Colonic mucosa (tissue), 4 donors: ENCODE measurements around the gene RIN3. TPM values are rescaled to one million over a fixed set of nuclear protein-coding genes. Genes with fewer than 3 reads are reported as not detected.

Experiments used
- DNase-seq: peaks from one replicate; pipeline ENCODE4 v3.0.0-alpha.2; 2020
- H3K27ac ChIP-seq: fragments of 200-600 bp; one replicate; pipeline ENCODE4 v1.8.0; 2021
- H3K27me3 ChIP-seq: fragments of 200-600 bp; one replicate; pipeline ENCODE4 v1.8.0; 2021
- H3K36me3 ChIP-seq: fragments of 200-600 bp; one replicate; pipeline ENCODE4 v1.8.0; 2021
- H3K4me1 ChIP-seq: fragments of 200-600 bp; one replicate; pipeline ENCODE4 v1.8.0; 2021; ENCODE audit warnings: mild to moderate bottlenecking
- H3K4me3 ChIP-seq: fragments of 200-600 bp; one replicate; pipeline ENCODE4 v1.8.0; 2021
- H3K9ac ChIP-seq, 2 donors: one replicate each; pipeline ENCODE4 v1.7.0; 2013; ENCODE audit warnings: control low read depth in 2 of 2, low read depth in 2 of 2, low read length in 2 of 2
- H3K9me3 ChIP-seq: fragments of 200-600 bp; one replicate; pipeline ENCODE4 v1.8.0; 2021
- CTCF ChIP-seq: fragments of 200-600 bp; IDR thresholded peaks from one replicate; pipeline ENCODE4 v1.8.0; 2022; ENCODE audit warnings: antibody characterized with exemption, mild to moderate bottlenecking
- intact Hi-C: fragments of 100-400 bp; cut with DNase I; formaldehyde crosslinking; loops from one replicate; pipeline ENCODE4 v1.14.1; 2022
- total RNA-seq, 2 donors: library from RNA; stranded (reverse); fragmentation: NEBNext Ultra II Directional in 1 of 2; extraction: Animal tissue kit (Norgen Biotek cat#: 25700) in 1 of 2; gene quantifications; one replicate each; pipeline ENCODE4 v1.2.1, GENCODE V29; 2021
- donor health status: healthy.
- donor health status: DM: no; HTN: no; CAD: no.
- donor health status: DM: no; HTN: no; CAD: no.

RIN3 gene
- total RNA-seq, 2 donors from 2014 or later: 18.4 to 23.2 TPM

DNA sequence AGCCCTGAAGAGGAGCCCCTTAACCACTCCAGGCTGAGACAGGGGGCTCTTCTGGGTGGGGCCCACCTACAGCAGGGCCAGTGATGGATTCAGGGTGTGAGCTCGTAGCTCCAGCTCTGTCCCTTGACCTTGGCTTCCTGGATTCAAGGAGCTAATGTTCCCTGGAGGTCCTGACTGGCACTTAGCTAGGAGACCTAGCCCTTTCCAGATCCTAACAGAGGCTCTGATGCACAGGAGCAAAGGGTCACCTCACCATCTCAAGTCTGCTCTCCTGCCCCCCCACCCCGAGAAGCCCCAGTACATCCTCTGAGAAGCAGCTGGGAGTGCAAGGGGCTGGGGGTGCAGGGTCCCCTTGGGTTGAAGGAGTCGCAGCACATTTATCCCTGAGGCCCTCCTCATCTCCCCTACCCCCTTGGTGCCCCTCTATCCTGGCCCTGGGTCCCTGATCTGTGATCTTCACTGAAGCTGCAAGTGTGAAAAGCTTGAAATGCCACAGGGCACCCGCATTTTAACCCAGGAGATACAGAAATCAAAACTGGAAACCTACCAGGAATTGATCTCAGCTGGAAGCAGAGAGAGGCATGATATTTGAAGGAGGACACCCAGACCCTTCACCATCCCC, 2.9 kb downstream of the RIN3 start:
- no peaks in the 10 kb centered on the region for H3K27me3 ChIP-seq
- intact Hi-C loops: no loop called here
- no peak for DNase-seq
- H3K9me3 ChIP-seq: no peaks in the 10 kb centered on the region
- peaks cover 10% of the 10 kb centered on the region for H3K4me1 ChIP-seq
- no peak for TF ChIP-seq CTCF
- no peaks in the 10 kb centered on the region for H3K36me3 ChIP-seq
- no peak overlapping the region for H3K9ac ChIP-seq
- no peak overlapping the region for H3K27ac ChIP-seq
- H3K4me3 ChIP-seq: no peak overlapping the region

DNA sequence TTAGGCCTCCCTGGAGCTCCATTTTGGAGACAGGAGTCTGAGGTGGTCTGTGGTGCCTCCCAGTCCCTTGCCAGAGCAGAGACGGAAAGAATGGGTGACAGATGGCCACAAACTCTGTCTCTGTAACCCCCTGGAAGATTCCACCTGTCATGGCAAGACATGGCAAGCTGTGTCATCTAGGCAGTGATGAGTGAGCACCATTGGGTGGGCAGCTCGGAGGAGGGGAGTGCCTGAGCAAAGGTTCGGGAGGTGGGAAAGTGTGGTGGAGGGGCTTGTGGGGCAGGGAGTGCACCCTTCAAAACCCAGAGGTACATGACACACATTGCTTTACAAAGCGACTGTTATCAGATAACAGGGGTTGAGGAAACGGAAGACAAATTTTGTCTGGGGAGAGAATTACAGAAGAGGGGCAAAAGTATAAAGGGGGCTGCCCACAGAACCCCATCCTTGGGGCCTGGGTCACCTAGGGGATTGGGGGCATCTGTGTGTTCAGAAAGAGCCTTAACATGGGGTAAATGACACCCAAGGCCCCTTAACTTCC, 3.5 kb downstream of the RIN3 start:
- Histone ChIP-seq H3K9ac (no peak overlapping the region), H3K4me1 (peaks cover 5% of the 10 kb centered on the region), H3K27ac (no peak overlapping the region), H3K4me3 (no peak overlapping the region), H3K36me3 (no peaks in the 10 kb centered on the region), H3K27me3 (no peaks in the 10 kb centered on the region), H3K9me3 (no peaks in the 10 kb centered on the region)
- no peak for TF ChIP-seq CTCF
- no peak for DNase-seq
- intact Hi-C loops: no loop called here

DNA sequence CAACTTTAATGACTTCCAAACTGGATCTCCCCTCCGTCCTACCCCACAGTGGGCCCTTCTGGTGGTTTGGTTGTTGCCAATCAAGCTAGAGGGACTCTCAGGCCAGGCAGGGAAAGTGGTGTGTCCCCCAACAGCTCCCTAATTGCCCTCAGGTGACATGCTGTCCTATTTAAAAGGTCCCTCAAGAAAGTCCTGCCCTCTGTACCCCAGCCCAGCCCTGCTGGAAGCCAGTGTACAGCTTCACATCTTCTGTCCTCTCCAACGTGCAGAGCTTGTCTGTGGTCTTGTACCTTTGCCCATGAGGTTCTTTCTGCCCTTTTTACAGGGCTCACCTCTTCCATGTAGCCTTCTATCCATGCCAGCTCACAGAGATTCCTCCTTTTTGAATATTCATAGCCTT, 4.2 kb downstream of the RIN3 start:
- intact Hi-C loops: no loop called here
- TF ChIP-seq CTCF: no peak
- Histone ChIP-seq H3K9me3 (no peaks in the 10 kb centered on the region), H3K4me3 (no peak overlapping the region), H3K4me1 (peaks cover 5% of the 10 kb centered on the region), H3K9ac (no peak overlapping the region), H3K27ac (no peak overlapping the region), H3K36me3 (no peaks in the 10 kb centered on the region), H3K27me3 (no peaks in the 10 kb centered on the region)
- no peak for DNase-seq

GRCh38 chr14:92519246-92520101, 5.9 kb downstream of the RIN3 start:
- Histone ChIP-seq H3K4me3 (no peak overlapping the region), H3K9ac (peak overlapping the region in 1 of 2 donors; percentile 20), H3K36me3 (no peaks in the 10 kb centered on the region), H3K27ac (no peak overlapping the region), H3K9me3 (no peaks in the 10 kb centered on the region), H3K4me1 (peaks cover 5% of the 10 kb centered on the region), H3K27me3 (no peaks in the 10 kb centered on the region)
- TF ChIP-seq CTCF: no peak
- no peak for DNase-seq
- intact Hi-C loops: no loop called here

DNA sequence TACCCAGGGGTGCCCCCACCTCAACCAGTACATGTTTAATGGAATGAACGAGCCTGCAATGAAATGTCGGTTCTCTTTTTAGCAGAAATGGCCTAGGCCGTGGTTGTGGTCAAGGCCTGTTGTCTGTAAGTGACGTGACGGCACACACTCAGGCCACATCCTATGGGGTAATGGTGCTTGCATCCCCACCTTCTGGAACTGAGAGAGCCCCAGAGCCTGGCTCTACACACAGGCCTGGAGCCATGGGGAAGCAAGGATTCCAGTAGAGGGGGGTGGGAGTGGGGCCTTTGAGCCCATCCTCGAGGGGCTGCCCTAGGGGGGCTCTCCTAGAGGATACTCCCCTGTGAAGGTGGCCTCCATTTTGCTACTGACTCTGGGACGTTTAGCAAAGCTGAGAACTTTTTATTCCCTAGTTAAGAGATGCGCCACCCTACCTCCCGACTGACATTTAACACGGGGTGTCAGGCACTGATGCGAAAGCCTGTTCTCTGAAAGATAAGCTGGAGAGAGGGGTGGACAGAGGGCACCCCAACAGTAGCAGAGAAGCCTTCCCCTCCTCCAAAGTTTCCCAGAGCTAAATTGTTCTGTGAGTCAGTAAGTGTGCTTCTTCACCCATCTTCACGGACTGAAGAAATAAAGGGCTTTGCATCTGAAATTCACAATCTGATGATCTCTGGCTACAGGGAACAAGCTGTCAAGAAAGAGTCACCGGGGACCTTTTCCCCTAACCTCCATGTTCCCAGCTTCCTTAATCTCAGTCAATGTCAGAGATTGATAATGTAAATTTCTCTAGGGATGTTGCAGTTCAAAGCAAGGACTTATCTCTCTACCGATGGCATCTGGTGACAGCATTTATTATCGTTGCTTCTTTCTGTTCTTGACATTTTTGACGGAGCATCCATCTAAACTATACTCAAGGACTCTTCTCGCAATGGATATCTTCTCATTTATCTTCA, 6.8 kb downstream of the RIN3 start:
- H3K9me3 ChIP-seq: no peaks in the 10 kb centered on the region
- no peak overlapping the region for H3K27ac ChIP-seq
- peaks cover under 1% of the 10 kb centered on the region for H3K4me1 ChIP-seq
- no peaks in the 10 kb centered on the region for H3K27me3 ChIP-seq
- TF ChIP-seq CTCF: no peak
- no peak overlapping the region for H3K4me3 ChIP-seq
- no peak overlapping the region for H3K9ac ChIP-seq
- H3K36me3 ChIP-seq: no peaks in the 10 kb centered on the region
- DNase-seq: no peak
- intact Hi-C loops: no loop called here
